ENCODE results near the gene VPS37B. TPM values are rescaled to one million over a fixed set of nuclear protein-coding genes. Genes with fewer than 3 reads are reported as not detected.

VPS37B gene
- total and polyA plus RNA-seq, 2 experiments from 2014 or later: 23.5 to 35.3 TPM

GRCh38 chr12:122836027-122836921, 59.6 kb downstream of the VPS37B start:
- peak; percentile 70 for DNase-seq (ENCODE audit: low spot score)
- Histone ChIP-seq H4K20me1 (ENCODE audit: insufficient read depth, poor library complexity, severe bottlenecking) (no peaks in the 10 kb centered on the region), H3K9me2 (replicated peaks; ENCODE audit: insufficient read depth) (no peaks in the 10 kb centered on the region), H3K27ac (peak overlapping the region; percentile 93), H3K79me2 (peaks cover 36% of the 10 kb centered on the region), H3K4me2 (peak overlapping the region; percentile 83), H3K4me1 (ENCODE audit: insufficient read depth) (peaks cover 12% of the 10 kb centered on the region), H2AFZ (peak overlapping the region; percentile 58), H3K9me3 (ENCODE audit: low read depth) (no peaks in the 10 kb centered on the region), H3K27me3 (no peaks in the 10 kb centered on the region), H3K4me3 (peak overlapping the region; percentile 59), H3K36me3 (replicated peaks; ENCODE audit: insufficient read depth, low read depth) (no peaks in the 10 kb centered on the region)
- WGBS (ENCODE audit: low lambda C conversion rate, missing lambda C conversion rate): 4% methylated on average over 30 of the region's 42 CpGs
- no peak for TF ChIP-seq EZH2phosphoT487 (IDR thresholded peaks at IDR 0.05; ENCODE audit: low read depth, severe bottlenecking, unreplicated experiment)
- TF ChIP-seq EZH2 (IDR thresholded peaks at IDR 0.05; ENCODE audit: borderline replicate concordance): no peak
- TF ChIP-seq CTCF (IDR thresholded peaks at IDR 0.05; ENCODE audit: poor library complexity): no peak

GRCh38 chr12:122835750-122836026, 60.2 kb downstream of the VPS37B start:
- peaks cover 30% of the 10 kb centered on the region for H3K79me2 ChIP-seq
- peak overlapping the region; percentile 93 for H3K27ac ChIP-seq
- no CpG with 5 or more reads among the region's 43 CpGs for WGBS (ENCODE audit: low lambda C conversion rate, missing lambda C conversion rate)
- H3K4me1 ChIP-seq (ENCODE audit: insufficient read depth): peaks cover 12% of the 10 kb centered on the region
- H3K4me2 ChIP-seq: peak overlapping the region; percentile 83
- peak overlapping the region; percentile 59 for H3K4me3 ChIP-seq
- H4K20me1 ChIP-seq (ENCODE audit: insufficient read depth, poor library complexity, severe bottlenecking): no peaks in the 10 kb centered on the region
- no peaks in the 10 kb centered on the region for H3K9me2 ChIP-seq (replicated peaks; ENCODE audit: insufficient read depth)
- H2AFZ ChIP-seq: peak overlapping the region; percentile 58
- TF ChIP-seq EZH2 (IDR thresholded peaks at IDR 0.05; ENCODE audit: borderline replicate concordance): no peak
- H3K9me3 ChIP-seq (ENCODE audit: low read depth): no peaks in the 10 kb centered on the region
- DNase-seq (ENCODE audit: low spot score): peak; percentile 76
- H3K27me3 ChIP-seq: no peaks in the 10 kb centered on the region
- no peaks in the 10 kb centered on the region for H3K36me3 ChIP-seq (replicated peaks; ENCODE audit: insufficient read depth, low read depth)

- H3K4me3 ChIP-seq: peak within 1 kb of the TSS; percentile 93
- TF ChIP-seq EZH2phosphoT487 (IDR thresholded peaks at IDR 0.05; ENCODE audit: low read depth, severe bottlenecking, unreplicated experiment): no peak
- TF ChIP-seq CTCF (IDR thresholded peaks at IDR 0.05; ENCODE audit: poor library complexity): no peak
- H3K9me3 ChIP-seq (ENCODE audit: low read depth): no peaks in the 10 kb centered on the region
- no peaks in the 10 kb centered on the region for H3K27me3 ChIP-seq
- peak within 1 kb of the TSS; percentile 58 for H2AFZ ChIP-seq
- H4K20me1 ChIP-seq (ENCODE audit: insufficient read depth, poor library complexity, severe bottlenecking): no peaks in the 10 kb centered on the region
- H3K36me3 ChIP-seq (replicated peaks; ENCODE audit: insufficient read depth, low read depth): no peaks in the 10 kb centered on the region
- peak within 1 kb of the TSS; percentile 93 for H3K27ac ChIP-seq
- H3K4me2 ChIP-seq: peak within 1 kb of the TSS; percentile 83
- peaks cover 12% of the 10 kb centered on the region for H3K4me1 ChIP-seq (ENCODE audit: insufficient read depth)
- DNase-seq (ENCODE audit: low spot score): peak; percentile 71
- 2% methylated on average over 9 of the region's 85 CpGs for WGBS (ENCODE audit: low lambda C conversion rate, missing lambda C conversion rate)
- no peaks in the 10 kb centered on the region for H3K9me2 ChIP-seq (replicated peaks; ENCODE audit: insufficient read depth)
- H3K79me2 ChIP-seq: peaks cover 24% of the 10 kb centered on the region
Measured at GRCh38 chr12:122834921-122835749, 60.8 kb downstream of the VPS37B start, which contains the start of gene HIP1R. Gene HIP1R (plus strand): TSS chr12:122835457. CDS start chr12:122835551, 94 bp downstream.

Data from hepatocyte (in vitro differentiated cells).